GM12873 (cell line): ENCODE data around the gene SLC14A1.

Source experiments
- CTCF ChIP-seq: IDR thresholded peaks from 2 replicates; pipeline ENCODE4 v1.5.1; 2012; ENCODE audit warnings: low read depth, mild to moderate bottlenecking, moderate library complexity, low read length, control low read depth; ENCODE audit not compliant: insufficient read depth; ENCODE audit errors: missing control alignments

Gene SLC14A1

GRCh38 chr18:45723567-45724355 is at the start of gene SLC14A1:
SLC14A1 (plus strand) TSS chr18:45724181; CDS start chr18:45730321, 6,140 bp downstream.
- TF ChIP-seq CTCF: no peak

GRCh38 chr18:45677276-45677807 is 46.6 kb upstream of the SLC14A1 start:
- TF ChIP-seq CTCF: no peak

GRCh38 chr18:45678441-45678840 is 45.5 kb upstream of the SLC14A1 start:
- no peak for TF ChIP-seq CTCF

- no peak for TF ChIP-seq CTCF
Measured at GRCh38 chr18:45678850-45679249, 45.1 kb upstream of the SLC14A1 start.

- no peak for TF ChIP-seq CTCF
Measured at GRCh38 chr18:45680066-45680690, 43.8 kb upstream of the SLC14A1 start.

- TF ChIP-seq CTCF: no peak
Measured at GRCh38 chr18:45682181-45682580, 41.8 kb upstream of the SLC14A1 start.

- TF ChIP-seq CTCF: no peak
Measured at GRCh38 chr18:45684341-45685115, 39.5 kb upstream of the SLC14A1 start.
